HK-2 (cell line): Measurements from ENCODE around the gene ABCG4.

ENCODE experiments used
- DNase-seq: peaks from one replicate; pipeline ENCODE4 v3.0.0-alpha.2; 2018; ENCODE audit not compliant: unreplicated experiment

ABCG4 gene

DNA sequence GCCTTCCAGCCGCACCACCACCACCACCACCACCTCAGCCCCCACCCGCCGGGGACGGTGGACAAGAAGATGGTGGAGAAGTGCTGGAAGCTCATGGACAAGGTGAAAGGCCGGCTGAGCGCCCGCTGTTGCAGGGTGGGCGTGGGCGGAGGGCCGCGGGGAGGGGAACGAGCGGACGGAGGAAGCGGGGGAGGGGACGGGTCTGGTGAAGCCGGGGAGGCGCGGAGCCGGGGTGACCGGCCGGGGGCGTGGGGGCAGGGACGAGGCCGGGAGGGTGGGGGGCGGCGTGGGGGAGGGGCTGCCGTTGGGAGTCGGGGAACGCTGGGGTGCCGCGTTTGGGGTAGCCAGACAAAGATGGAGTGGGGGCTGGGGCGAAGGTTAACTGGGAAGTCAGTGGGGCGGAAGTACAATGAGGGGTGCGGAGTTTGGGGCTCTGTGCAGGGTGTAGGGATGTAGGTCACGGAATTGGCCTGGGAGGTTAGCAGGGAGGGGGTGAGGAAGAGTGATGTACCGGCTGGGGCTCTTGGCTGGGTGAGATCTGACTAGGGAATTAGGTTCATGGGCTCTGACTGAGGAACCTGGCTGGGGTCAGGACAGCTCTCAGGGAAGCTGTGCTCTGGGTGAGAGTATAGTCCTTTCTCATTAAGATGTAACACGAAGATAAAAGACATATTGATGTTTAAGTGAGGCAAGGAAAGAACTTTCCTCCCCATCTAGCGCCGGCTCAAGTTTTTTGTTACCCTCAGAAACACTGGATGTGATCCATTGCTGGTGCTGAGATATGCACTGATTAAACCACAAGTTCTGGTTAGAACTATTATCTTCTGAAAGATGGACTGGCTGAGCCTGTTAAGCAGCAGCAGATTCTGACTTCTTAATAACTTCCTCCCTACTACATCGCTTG lies 57.9 kb downstream of the ABCG4 start:
- no peak for DNase-seq

DNA sequence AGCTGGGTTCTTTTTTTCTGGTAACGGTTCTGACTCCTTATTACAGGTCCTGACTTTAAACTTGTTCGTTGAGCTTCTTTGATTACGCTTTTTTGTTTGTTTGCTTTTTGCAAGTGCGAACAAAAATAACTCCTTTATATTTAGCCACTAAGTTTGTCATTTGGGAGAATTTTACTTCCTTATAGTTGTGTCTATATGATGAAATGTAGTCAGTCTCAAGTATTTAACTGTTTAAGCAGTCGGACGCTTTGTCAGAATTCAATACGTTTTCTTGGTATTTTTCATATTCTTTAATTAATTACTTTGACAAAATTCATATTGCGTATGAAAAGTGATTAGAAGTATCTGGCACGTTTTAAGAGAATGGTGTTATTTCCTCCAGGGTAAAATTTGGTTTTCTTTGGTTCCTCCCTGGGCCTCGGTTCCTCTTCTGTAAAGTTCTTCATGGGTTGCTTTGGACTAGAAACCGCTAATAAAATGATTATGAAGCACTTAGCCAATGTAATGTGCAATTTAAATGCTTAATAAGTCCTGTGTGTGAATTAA lies 58.6 kb downstream of the ABCG4 start:
- no peak for DNase-seq

DNA sequence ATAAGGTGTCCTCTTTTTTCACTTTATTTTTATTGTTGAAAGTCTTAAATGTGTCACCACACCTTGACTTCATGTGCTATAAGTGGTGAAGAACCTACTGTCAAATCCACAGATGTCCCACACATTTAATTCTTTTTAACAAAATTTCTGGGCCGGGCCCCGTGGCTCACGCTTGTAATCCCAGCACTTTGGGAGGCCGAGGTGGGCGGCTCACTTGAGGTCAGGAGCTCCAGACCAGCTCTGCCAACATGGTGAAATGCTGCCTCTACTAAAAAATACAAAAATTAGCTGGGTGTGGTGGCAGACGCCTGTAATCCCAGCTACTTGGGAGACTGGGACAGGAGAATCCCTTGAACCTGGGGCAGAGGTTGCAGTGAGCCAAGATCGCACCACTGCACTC lies 60.3 kb downstream of the ABCG4 start:
- DNase-seq = no peak

DNA sequence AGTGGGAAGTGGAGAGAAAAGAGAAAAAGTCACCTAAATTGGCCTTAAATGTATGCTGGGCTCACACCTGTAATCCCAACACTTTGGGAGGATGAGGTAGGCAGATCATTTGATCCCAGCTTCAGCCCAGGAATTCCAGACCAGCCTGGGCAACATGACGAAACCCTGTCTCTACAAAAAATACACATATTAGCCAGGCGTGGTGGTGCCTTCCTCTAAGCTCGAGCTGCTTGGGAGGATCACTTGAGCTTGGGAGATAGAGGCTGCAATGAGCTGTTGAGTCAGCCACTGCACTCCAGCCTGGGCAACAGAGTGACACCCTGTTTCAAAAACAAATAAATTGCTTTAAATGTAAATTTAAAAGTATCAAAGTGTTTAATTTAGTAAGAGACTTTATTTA lies 61.2 kb downstream of the ABCG4 start:
- DNase-seq = no peak
